Panc1 (cell line): ENCODE measurements around the gene SNAP25. TPM values are rescaled to one million over a fixed set of nuclear protein-coding genes. Genes with fewer than 3 reads are reported as not detected.

Source experiments
- ATAC-seq: fragments of 200-7000 bp; cut with Tn5 transposase; 2 replicates; pipeline ENCODE4 v1.9.1; 2020; ENCODE audit warnings: mild to moderate bottlenecking, moderate library complexity
- BruUV-seq: library from RNA; stranded (reverse); fragments of 400-500 nt; replicated peaks from 2 replicates; lab custom pipeline; 2021; lab: Mats Ljungman, UMichigan
- CTCF ChIA-PET: fragments of 300-600 bp; sonication (Branson Sonifier 250); formaldehyde crosslinking; loops from one replicate; lab custom pipeline; 2022; ENCODE audit warnings: antibody characterized with exemption; lab: Charles Lee
- POLR2A ChIA-PET: fragments of 300-600 bp; sonication (Branson Sonifier 250); formaldehyde crosslinking; loops from one replicate; lab custom pipeline; 2022; ENCODE audit warnings: antibody characterized with exemption; lab: Charles Lee
- DNase-seq: peaks from one replicate; pipeline ENCODE4 v3.0.0-alpha.2; 2010; ENCODE audit warnings: low read depth, low spot score
- H3K27ac ChIP-seq: 2 replicates; pipeline ENCODE4 v1.5.1; 2011; ENCODE audit warnings: mild to moderate bottlenecking, low read length, inconsistent platforms
- H3K27me3 ChIP-seq: fragments of 200-500 bp; sonication (Bioruptor generic); 2 replicates; pipeline ENCODE4 v1.6.0; 2014; ENCODE audit warnings: low read length, inconsistent platforms; ENCODE audit not compliant: control insufficient read depth, insufficient read depth
- H3K36me3 ChIP-seq: fragments of 200-500 bp; sonication (Bioruptor generic); 2 replicates; pipeline ENCODE4 v1.5.1; 2014; ENCODE audit warnings: inconsistent platforms, mild to moderate bottlenecking, low read length, moderate library complexity; ENCODE audit not compliant: control insufficient read depth, insufficient read depth
- H3K4me1 ChIP-seq: 2 replicates; pipeline ENCODE4 v1.5.1; 2011; ENCODE audit warnings: inconsistent platforms, mild to moderate bottlenecking, low read length, moderate library complexity; ENCODE audit not compliant: control insufficient read depth, insufficient read depth
- H3K4me3 ChIP-seq, 2 experiments: 2 replicates each; pipeline ENCODE4 v1.5.1; 2011 to 2012; ENCODE audit warnings: low read depth in 2 of 2, low read length in 2 of 2, mild to moderate bottlenecking in 2 of 2, inconsistent platforms in 1 of 2, moderate library complexity in 1 of 2
- H3K9me3 ChIP-seq: fragments of 200-500 bp; sonication (Bioruptor generic); 2 replicates; pipeline ENCODE4 v1.5.1; 2014; ENCODE audit warnings: low read depth, mild to moderate bottlenecking, inconsistent platforms, low read length, moderate library complexity; ENCODE audit not compliant: control insufficient read depth, insufficient read depth
- POLR2AphosphoS5 ChIP-seq: IDR thresholded peaks from 2 replicates; pipeline ENCODE4 v1.6.1; 2012; ENCODE audit warnings: mild to moderate bottlenecking, low read depth, low read length, moderate library complexity
- SIN3A ChIP-seq: IDR thresholded peaks from 2 replicates; pipeline ENCODE4 v1.6.1; 2012; ENCODE audit warnings: low read depth, mild to moderate bottlenecking, low read length, moderate library complexity, borderline replicate concordance; ENCODE audit not compliant: insufficient read depth
- TCF7L2 ChIP-seq: IDR thresholded peaks from 2 replicates; pipeline ENCODE4 v1.6.1; 2011; ENCODE audit warnings: mild to moderate bottlenecking, low read depth, low read length, inconsistent platforms
- in situ Hi-C: cut with HindIII; loops from 2 replicates; pipeline ENCODE4 v1.10.0; 2016; ENCODE audit warnings: low sequenced_read_pairs, low pct_unique_long_range_greater_than_20kb
- intact Hi-C: fragments of 100-400 bp; cut with micrococcal nuclease; formaldehyde crosslinking; loops from one replicate; pipeline ENCODE4 v1.10.0; 2022; ENCODE audit not compliant: unreplicated experiment
- total RNA-seq: library from RNA; stranded (reverse); gene quantifications from one replicate; pipeline ENCODE4 v1.2.1, GENCODE V29; 2021; ENCODE audit not compliant: unreplicated experiment
- TF ChIP-seq, protein P1 (sequence below), 2 experiments: IDR thresholded peaks; 2 replicates each; pipeline ENCODE4 v1.6.1; 2011 to 2012; ENCODE audit warnings: low read depth in 2 of 2, control low read depth in 1 of 2, low read length in 1 of 2, mild to moderate bottlenecking in 1 of 2, moderate library complexity in 1 of 2; ENCODE audit not compliant: insufficient read depth in 1 of 2
- TF ChIP-seq, protein P2 (sequence below): fragments of 450-650 bp; IDR thresholded peaks from 2 replicates; pipeline ENCODE4 v1.5.1; 2017; ENCODE audit warnings: mild to moderate bottlenecking

SNAP25 gene
- total RNA-seq, 1 experiment from 2014 or later, result 0.69 TPM

DNA sequence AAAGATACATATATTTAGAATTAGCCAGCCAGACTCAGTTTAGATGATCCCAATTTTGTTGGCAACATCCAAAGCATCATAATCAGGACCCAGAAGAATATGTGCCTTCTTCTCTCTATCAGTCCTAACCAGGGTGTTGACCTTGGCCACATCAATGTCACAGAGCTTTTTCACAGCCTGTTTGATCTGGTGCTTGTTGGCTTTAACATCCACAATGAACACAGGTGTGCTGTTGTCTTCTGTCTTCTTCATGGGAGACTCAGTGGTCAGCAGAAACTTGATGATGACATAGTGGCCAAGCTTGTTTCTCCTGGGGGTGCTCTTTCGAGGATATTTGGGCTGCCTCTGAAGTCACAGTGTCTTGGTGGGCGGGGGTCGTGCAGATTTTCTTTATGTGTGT lies 130.5 kb downstream of the SNAP25 start:
- DNase-seq (no peak), ATAC-seq (no peak)
- Histone ChIP-seq H3K27ac (no peak overlapping the region), H3K27me3 (no peaks in the 10 kb centered on the region), H3K4me1 (no peaks in the 10 kb centered on the region), H3K4me3 (no peak overlapping the region), H3K9me3 (no peaks in the 10 kb centered on the region), H3K36me3 (no peaks in the 10 kb centered on the region)
- BruUV-seq, result no TSS peak
- ChIA-PET CTCF (no interaction called here), POLR2A (no interaction called here)
- TF ChIP-seq TCF7L2 (no peak), SIN3A (no peak), POLR2AphosphoS5 (no peak)
- TF ChIP-seq, protein P1, sequence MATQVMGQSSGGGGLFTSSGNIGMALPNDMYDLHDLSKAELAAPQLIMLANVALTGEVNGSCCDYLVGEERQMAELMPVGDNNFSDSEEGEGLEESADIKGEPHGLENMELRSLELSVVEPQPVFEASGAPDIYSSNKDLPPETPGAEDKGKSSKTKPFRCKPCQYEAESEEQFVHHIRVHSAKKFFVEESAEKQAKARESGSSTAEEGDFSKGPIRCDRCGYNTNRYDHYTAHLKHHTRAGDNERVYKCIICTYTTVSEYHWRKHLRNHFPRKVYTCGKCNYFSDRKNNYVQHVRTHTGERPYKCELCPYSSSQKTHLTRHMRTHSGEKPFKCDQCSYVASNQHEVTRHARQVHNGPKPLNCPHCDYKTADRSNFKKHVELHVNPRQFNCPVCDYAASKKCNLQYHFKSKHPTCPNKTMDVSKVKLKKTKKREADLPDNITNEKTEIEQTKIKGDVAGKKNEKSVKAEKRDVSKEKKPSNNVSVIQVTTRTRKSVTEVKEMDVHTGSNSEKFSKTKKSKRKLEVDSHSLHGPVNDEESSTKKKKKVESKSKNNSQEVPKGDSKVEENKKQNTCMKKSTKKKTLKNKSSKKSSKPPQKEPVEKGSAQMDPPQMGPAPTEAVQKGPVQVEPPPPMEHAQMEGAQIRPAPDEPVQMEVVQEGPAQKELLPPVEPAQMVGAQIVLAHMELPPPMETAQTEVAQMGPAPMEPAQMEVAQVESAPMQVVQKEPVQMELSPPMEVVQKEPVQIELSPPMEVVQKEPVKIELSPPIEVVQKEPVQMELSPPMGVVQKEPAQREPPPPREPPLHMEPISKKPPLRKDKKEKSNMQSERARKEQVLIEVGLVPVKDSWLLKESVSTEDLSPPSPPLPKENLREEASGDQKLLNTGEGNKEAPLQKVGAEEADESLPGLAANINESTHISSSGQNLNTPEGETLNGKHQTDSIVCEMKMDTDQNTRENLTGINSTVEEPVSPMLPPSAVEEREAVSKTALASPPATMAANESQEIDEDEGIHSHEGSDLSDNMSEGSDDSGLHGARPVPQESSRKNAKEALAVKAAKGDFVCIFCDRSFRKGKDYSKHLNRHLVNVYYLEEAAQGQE (IDR thresholded peaks at IDR 0.05; ENCODE audit: insufficient read depth in 1 of 2, low read depth in 2 of 2, low read length in 1 of 2), result no peak
- TF ChIP-seq, protein P2, sequence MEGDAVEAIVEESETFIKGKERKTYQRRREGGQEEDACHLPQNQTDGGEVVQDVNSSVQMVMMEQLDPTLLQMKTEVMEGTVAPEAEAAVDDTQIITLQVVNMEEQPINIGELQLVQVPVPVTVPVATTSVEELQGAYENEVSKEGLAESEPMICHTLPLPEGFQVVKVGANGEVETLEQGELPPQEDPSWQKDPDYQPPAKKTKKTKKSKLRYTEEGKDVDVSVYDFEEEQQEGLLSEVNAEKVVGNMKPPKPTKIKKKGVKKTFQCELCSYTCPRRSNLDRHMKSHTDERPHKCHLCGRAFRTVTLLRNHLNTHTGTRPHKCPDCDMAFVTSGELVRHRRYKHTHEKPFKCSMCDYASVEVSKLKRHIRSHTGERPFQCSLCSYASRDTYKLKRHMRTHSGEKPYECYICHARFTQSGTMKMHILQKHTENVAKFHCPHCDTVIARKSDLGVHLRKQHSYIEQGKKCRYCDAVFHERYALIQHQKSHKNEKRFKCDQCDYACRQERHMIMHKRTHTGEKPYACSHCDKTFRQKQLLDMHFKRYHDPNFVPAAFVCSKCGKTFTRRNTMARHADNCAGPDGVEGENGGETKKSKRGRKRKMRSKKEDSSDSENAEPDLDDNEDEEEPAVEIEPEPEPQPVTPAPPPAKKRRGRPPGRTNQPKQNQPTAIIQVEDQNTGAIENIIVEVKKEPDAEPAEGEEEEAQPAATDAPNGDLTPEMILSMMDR, result no peak
- intact Hi-C loops (no loop called here), in situ Hi-C loops (no loop called here)

DNA sequence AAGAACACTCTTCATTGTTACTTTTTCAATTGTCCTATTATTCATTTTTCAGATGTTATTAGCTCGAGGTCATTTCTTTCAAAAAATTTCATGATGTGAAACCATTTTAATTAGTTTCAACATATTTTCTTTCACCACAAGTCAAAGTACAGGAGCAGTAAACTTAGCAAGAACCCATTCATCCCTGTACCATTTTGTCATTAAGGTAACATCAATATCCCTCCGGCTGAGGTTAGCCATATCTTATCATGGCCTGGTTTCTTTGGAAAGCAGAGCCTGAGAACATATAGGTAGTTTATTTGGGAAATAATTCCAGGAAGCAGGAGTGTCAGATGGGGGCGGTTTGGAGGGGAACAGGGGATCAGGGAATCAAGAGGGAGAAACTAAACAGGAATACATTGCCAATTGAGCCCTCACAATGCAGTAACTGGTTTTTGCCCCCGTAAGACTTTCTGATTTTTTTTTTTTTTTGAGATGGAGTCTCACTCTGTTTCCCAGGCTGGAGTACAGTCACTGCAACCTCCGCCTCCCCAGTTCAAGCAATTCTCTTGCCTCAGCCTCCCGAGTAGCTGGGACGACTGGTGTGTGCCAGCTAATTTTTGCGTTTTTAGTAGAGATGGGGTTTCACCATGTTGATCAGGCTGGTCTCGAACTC lies 131.7 kb downstream of the SNAP25 start:
- Histone ChIP-seq H3K27ac (no peak overlapping the region), H3K36me3 (no peaks in the 10 kb centered on the region), H3K9me3 (no peaks in the 10 kb centered on the region), H3K4me3 (no peak overlapping the region), H3K4me1 (no peaks in the 10 kb centered on the region), H3K27me3 (no peaks in the 10 kb centered on the region)
- ATAC-seq (no peak), DNase-seq (no peak)
- intact Hi-C loops (no loop called here), in situ Hi-C loops (no loop called here)
- BruUV-seq, result no TSS peak
- TF ChIP-seq SIN3A (no peak), TCF7L2 (no peak), POLR2AphosphoS5 (no peak)
- TF ChIP-seq, protein P1 (IDR thresholded peaks at IDR 0.05; ENCODE audit: insufficient read depth in 1 of 2, low read depth in 2 of 2, low read length in 1 of 2), result no peak
- TF ChIP-seq, protein P2, result no peak
- POLR2A ChIA-PET, result no interaction called here
- CTCF ChIA-PET, result no interaction called here
